Mesendoderm (in vitro differentiated cells): ENCODE measurements around the gene STPG2.

ENCODE experiments used
- DNase-seq: peaks from one replicate; pipeline ENCODE4 v3.0.0; 2013
- H2AK5ac ChIP-seq: 2 replicates; pipeline ENCODE4 v1.6.1; 2013; ENCODE audit warnings: low read length, inconsistent platforms
- H2BK120ac ChIP-seq: 2 replicates; pipeline ENCODE4 v1.6.1; 2013; ENCODE audit warnings: low read depth, mild to moderate bottlenecking, low read length, moderate library complexity, mixed read lengths
- H2BK15ac ChIP-seq: replicated peaks from 2 replicates; pipeline ENCODE4 v1.6.1; 2013; ENCODE audit warnings: low read depth, mild to moderate bottlenecking, moderate library complexity
- H2BK5ac ChIP-seq: 2 replicates; pipeline ENCODE4 v1.6.1; 2013; ENCODE audit warnings: low read length, inconsistent platforms
- H3K18ac ChIP-seq: 2 replicates; pipeline ENCODE4 v1.6.1; 2013; ENCODE audit warnings: mild to moderate bottlenecking, low read length, mixed read lengths
- H3K23ac ChIP-seq: one replicate; pipeline ENCODE4 v1.6.1; 2013; ENCODE audit warnings: low read length
- H3K27ac ChIP-seq: 2 replicates; pipeline ENCODE4 v1.5.1; 2013; ENCODE audit warnings: low read depth, mild to moderate bottlenecking, inconsistent platforms, low read length, moderate library complexity
- H3K27me3 ChIP-seq: 2 replicates; pipeline ENCODE4 v1.6.1; 2013; ENCODE audit warnings: low read length, control low read depth, mild to moderate bottlenecking, inconsistent platforms; ENCODE audit not compliant: insufficient read depth, poor library complexity
- H3K36me3 ChIP-seq: 2 replicates; pipeline ENCODE4 v1.6.1; 2013; ENCODE audit warnings: low read length, inconsistent platforms; ENCODE audit not compliant: control insufficient read depth, insufficient read depth
- H3K4ac ChIP-seq: one replicate; pipeline ENCODE4 v1.6.1; 2013; ENCODE audit warnings: low read depth, mild to moderate bottlenecking, low read length, moderate library complexity
- H3K4me1 ChIP-seq: 2 replicates; pipeline ENCODE4 v1.6.1; 2013; ENCODE audit warnings: low read depth, low read length, inconsistent platforms; ENCODE audit not compliant: control insufficient read depth
- H3K4me2 ChIP-seq: 2 replicates; pipeline ENCODE4 v1.6.1; 2013; ENCODE audit warnings: low read length
- H3K4me3 ChIP-seq: 2 replicates; pipeline ENCODE4 v1.5.1; 2013; ENCODE audit warnings: mild to moderate bottlenecking, low read length
- H3K56ac ChIP-seq: one replicate; pipeline ENCODE4 v1.6.1; 2013; ENCODE audit warnings: low read length
- H3K79me1 ChIP-seq: 2 replicates; pipeline ENCODE4 v1.6.1; 2013; ENCODE audit warnings: low read length, inconsistent platforms
- H3K79me2 ChIP-seq: 2 replicates; pipeline ENCODE4 v1.6.1; 2013; ENCODE audit warnings: mild to moderate bottlenecking, low read length; ENCODE audit not compliant: control insufficient read depth, insufficient read depth
- H3K9ac ChIP-seq: 2 replicates; pipeline ENCODE4 v1.6.1; 2013; ENCODE audit warnings: low read length, inconsistent platforms
- H4K5ac ChIP-seq: one replicate; pipeline ENCODE4 v1.6.1; 2013; ENCODE audit warnings: low read length
- H4K8ac ChIP-seq: one replicate; pipeline ENCODE4 v1.6.1; 2013; ENCODE audit warnings: low read depth, mild to moderate bottlenecking, control low read depth, low read length, moderate library complexity
- WGBS: extraction: QIAGEN DNeasy Blood & Tissue Kit; methylation state at CpG from one replicate; pipeline ENCODE4 v1.1.7; 2013; ENCODE audit warnings: low lambda C conversion rate, missing lambda C conversion rate; ENCODE audit not compliant: insufficient coverage; ENCODE audit errors: extremely low coverage; 5-methylcytosine and 5-hydroxymethylcytosine counted together

The STPG2 gene

DNA sequence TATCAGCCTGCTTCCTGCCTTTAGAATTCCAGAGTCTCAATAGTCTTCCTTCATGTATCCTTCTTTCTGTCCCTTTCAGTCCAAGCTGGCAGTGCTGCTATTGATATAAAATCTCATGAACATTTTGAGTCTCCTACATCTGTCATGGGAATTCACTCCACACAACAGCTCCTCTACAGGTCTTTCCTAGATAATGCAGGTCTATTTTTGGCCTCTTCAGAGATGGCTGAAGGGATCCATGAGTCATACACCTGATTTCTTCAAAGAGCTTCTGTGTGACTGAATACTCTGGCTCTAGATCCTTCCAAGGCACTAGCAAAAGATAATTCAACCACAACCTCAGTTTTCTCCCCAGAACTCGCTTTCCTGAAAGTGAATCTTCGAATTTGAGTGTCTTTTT, 115.4 kb downstream of the STPG2 start:
- no peak overlapping the region for H2BK15ac ChIP-seq
- H2BK5ac ChIP-seq = no peak overlapping the region
- H3K27me3 ChIP-seq = no peaks in the 10 kb centered on the region
- no peaks in the 10 kb centered on the region for H3K79me1 ChIP-seq
- no peak overlapping the region for H3K23ac ChIP-seq
- no peak overlapping the region for H3K56ac ChIP-seq
- H3K9ac ChIP-seq = no peak overlapping the region
- no peaks in the 10 kb centered on the region for H3K36me3 ChIP-seq
- no peak overlapping the region for H3K4me2 ChIP-seq
- WGBS = no CpG with 5 or more reads among the region's 2 CpGs
- H2BK120ac ChIP-seq = no peak overlapping the region
- H3K79me2 ChIP-seq = no peaks in the 10 kb centered on the region
- no peak overlapping the region for H3K4ac ChIP-seq
- H3K18ac ChIP-seq = no peak overlapping the region
- H4K5ac ChIP-seq = no peak overlapping the region
- no peak overlapping the region for H3K27ac ChIP-seq
- H2AK5ac ChIP-seq = no peak overlapping the region
- peak; percentile 76 for DNase-seq
- H4K8ac ChIP-seq = no peak overlapping the region
- no peaks in the 10 kb centered on the region for H3K4me1 ChIP-seq
- no peak overlapping the region for H3K4me3 ChIP-seq

GRCh38 chr4:98026362-98026761, 116.9 kb downstream of the STPG2 start:
- no peak for DNase-seq
- no CpG with 5 or more reads among the region's 3 CpGs for WGBS
- Histone ChIP-seq H3K56ac (no peak overlapping the region), H2BK5ac (no peak overlapping the region), H3K36me3 (no peaks in the 10 kb centered on the region), H3K79me2 (no peaks in the 10 kb centered on the region), H2BK120ac (no peak overlapping the region), H3K4me1 (no peaks in the 10 kb centered on the region), H3K18ac (no peak overlapping the region), H3K4me3 (no peak overlapping the region), H3K4ac (no peak overlapping the region), H4K8ac (no peak overlapping the region), H2AK5ac (no peak overlapping the region), H4K5ac (no peak overlapping the region), H3K4me2 (no peak overlapping the region), H3K79me1 (no peaks in the 10 kb centered on the region), H3K27ac (no peak overlapping the region), H3K27me3 (no peaks in the 10 kb centered on the region), H2BK15ac (no peak overlapping the region), H3K9ac (no peak overlapping the region), H3K23ac (no peak overlapping the region)

- Histone ChIP-seq H2AK5ac (no peak overlapping the region), H3K4ac (no peak overlapping the region), H2BK5ac (no peak overlapping the region), H3K4me3 (no peak overlapping the region), H3K9ac (no peak overlapping the region), H3K23ac (no peak overlapping the region), H3K4me2 (no peak overlapping the region), H2BK120ac (no peak overlapping the region), H3K18ac (no peak overlapping the region), H3K56ac (no peak overlapping the region), H3K36me3 (no peaks in the 10 kb centered on the region), H3K27me3 (no peaks in the 10 kb centered on the region), H2BK15ac (no peak overlapping the region), H4K5ac (no peak overlapping the region), H3K27ac (no peak overlapping the region), H3K79me1 (no peaks in the 10 kb centered on the region), H4K8ac (no peak overlapping the region), H3K4me1 (no peaks in the 10 kb centered on the region), H3K79me2 (no peaks in the 10 kb centered on the region)
- DNase-seq = no peak
- no CpG with 5 or more reads among the region's 3 CpGs for WGBS
These were observed 136.4 kb downstream of the STPG2 start for GRCh38 chr4:98006814-98007412.

- H3K27me3 ChIP-seq = no peaks in the 10 kb centered on the region
- no peak overlapping the region for H2AK5ac ChIP-seq
- no peak overlapping the region for H3K56ac ChIP-seq
- no peak overlapping the region for H2BK15ac ChIP-seq
- no peak overlapping the region for H3K23ac ChIP-seq
- H3K4ac ChIP-seq = no peak overlapping the region
- no peaks in the 10 kb centered on the region for H3K79me1 ChIP-seq
- H4K8ac ChIP-seq = no peak overlapping the region
- H2BK5ac ChIP-seq = no peak overlapping the region
- WGBS = no CpG with 5 or more reads among the region's 1 CpG
- H3K36me3 ChIP-seq = no peaks in the 10 kb centered on the region
- H3K4me2 ChIP-seq = no peak overlapping the region
- H3K18ac ChIP-seq = no peak overlapping the region
- no peak overlapping the region for H3K27ac ChIP-seq
- H2BK120ac ChIP-seq = no peak overlapping the region
- DNase-seq = no peak
- no peak overlapping the region for H3K9ac ChIP-seq
- H3K4me1 ChIP-seq = no peaks in the 10 kb centered on the region
- H3K79me2 ChIP-seq = no peaks in the 10 kb centered on the region
- H4K5ac ChIP-seq = no peak overlapping the region
- H3K4me3 ChIP-seq = no peak overlapping the region
These were observed 137.2 kb downstream of the STPG2 start for GRCh38 chr4:98006060-98006459.

DNA sequence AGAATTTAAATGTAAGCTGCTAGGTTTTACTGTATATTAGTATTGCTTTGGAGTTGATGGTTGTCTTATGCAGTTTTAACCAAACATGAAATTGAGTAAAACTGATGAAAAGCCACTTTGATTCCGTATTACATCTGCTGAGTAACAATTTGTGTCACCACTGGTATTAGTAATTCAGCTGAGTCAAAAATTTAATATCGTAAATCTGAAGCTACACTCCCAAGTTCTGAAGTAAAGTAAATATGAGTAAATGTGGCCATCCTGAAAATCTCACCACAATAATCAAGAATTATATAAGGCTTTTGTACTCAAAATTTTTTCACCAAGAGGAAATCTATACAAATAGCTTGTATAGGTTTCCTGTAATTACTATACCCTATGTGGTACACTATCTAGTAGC, 142.3 kb downstream of the STPG2 start:
- H3K4me2 ChIP-seq = no peak overlapping the region
- H2BK120ac ChIP-seq = no peak overlapping the region
- H4K8ac ChIP-seq = no peak overlapping the region
- no peak overlapping the region for H2BK5ac ChIP-seq
- no peak overlapping the region for H3K9ac ChIP-seq
- H3K36me3 ChIP-seq = no peaks in the 10 kb centered on the region
- H3K4ac ChIP-seq = no peak overlapping the region
- H3K4me3 ChIP-seq = no peak overlapping the region
- DNase-seq = no peak
- H3K27ac ChIP-seq = no peak overlapping the region
- WGBS = no CpG with 5 or more reads among the region's 2 CpGs
- no peak overlapping the region for H2AK5ac ChIP-seq
- no peaks in the 10 kb centered on the region for H3K79me1 ChIP-seq
- no peak overlapping the region for H3K56ac ChIP-seq
- no peak overlapping the region for H3K23ac ChIP-seq
- H3K4me1 ChIP-seq = no peaks in the 10 kb centered on the region
- no peaks in the 10 kb centered on the region for H3K79me2 ChIP-seq
- no peaks in the 10 kb centered on the region for H3K27me3 ChIP-seq
- H4K5ac ChIP-seq = no peak overlapping the region
- no peak overlapping the region for H3K18ac ChIP-seq
- H2BK15ac ChIP-seq = no peak overlapping the region

- Histone ChIP-seq H3K27ac (no peak overlapping the region), H3K4me1 (no peaks in the 10 kb centered on the region), H2BK120ac (no peak overlapping the region), H3K4me3 (no peak overlapping the region), H3K36me3 (no peaks in the 10 kb centered on the region), H3K23ac (no peak overlapping the region), H3K4me2 (no peak overlapping the region), H2BK15ac (no peak overlapping the region), H3K79me2 (no peaks in the 10 kb centered on the region), H3K4ac (no peak overlapping the region), H3K9ac (no peak overlapping the region), H4K8ac (no peak overlapping the region), H2AK5ac (no peak overlapping the region), H4K5ac (no peak overlapping the region), H3K18ac (no peak overlapping the region), H3K27me3 (no peaks in the 10 kb centered on the region), H3K79me1 (no peaks in the 10 kb centered on the region), H2BK5ac (no peak overlapping the region), H3K56ac (no peak overlapping the region)
- DNase-seq = no peak
- no CpG with 5 or more reads among the region's 2 CpGs for WGBS
These were observed 145.1 kb downstream of the STPG2 start for GRCh38 chr4:97998203-97998602.
